Measurements from ENCODE around the gene SSPN.

DNA sequence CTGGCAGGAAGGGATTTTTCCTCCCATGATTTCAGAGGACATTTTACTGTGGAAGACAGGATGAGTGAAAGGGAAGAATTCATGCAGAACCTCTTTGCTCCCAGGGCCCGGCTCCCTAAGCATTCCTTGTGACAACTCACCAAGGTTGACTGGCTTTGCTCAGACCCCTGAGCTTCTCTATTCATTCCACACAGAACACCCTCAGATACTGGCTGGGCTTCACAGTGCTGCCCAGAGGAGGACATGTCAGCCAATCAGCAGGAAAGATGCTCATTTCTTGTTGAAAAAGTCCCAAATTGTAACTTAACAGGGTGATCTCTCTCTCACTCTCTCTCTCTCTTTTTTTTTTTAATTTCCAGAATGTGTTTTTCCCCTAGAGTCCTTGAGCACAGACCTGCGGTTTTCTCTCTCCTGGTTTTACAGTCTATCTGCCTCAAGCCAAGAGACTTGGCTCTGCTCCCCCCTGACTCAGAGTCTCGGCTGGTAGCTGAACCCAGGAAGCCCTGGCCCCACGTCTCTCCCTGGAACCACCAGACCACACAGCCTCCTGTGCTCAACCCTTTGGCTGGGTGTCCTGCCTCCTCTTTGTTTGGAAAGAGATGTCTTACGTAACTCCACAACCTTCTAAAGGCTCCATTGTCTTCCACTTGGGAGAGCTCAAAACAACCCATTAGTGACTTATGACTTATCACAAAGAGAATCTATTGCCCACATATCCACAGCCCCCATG lies 43.9 kb downstream of the SSPN start:
- TF ChIP-seq CTCF (IDR thresholded peaks at IDR 0.05) (no peak), POLR2A (IDR thresholded peaks at IDR 0.05) (no peak)
